Measurements from ENCODE around the gene HSPA1A.

HSPA1A gene

DNA sequence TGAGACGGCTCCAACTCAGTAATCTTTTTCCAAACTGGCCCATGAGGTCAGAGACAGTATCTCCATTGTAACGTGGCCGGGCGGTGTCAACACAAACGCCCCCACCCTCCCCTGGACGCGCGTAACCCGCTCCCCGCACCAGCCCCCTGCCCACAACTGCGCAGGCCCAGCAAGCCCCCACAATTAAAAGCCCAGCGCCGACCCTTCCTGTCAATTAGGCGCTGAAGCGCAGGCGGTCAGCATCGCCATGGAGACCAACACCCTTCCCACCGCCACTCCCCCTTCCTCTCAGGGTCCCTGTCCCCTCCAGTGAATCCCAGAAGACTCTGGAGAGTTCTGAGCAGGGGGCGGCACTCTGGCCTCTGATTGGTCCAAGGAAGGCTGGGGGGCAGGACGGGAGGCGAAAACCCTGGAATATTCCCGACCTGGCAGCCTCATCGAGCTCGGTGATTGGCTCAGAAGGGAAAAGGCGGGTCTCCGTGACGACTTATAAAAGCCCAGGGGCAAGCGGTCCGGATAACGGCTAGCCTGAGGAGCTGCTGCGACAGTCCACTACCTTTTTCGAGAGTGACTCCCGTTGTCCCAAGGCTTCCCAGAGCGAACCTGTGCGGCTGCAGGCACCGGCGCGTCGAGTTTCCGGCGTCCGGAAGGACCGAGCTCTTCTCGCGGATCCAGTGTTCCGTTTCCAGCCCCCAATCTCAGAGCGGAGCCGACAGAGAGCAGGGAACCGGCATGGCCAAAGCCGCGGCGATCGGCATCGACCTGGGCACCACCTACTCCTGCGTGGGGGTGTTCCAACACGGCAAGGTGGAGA is at the start of gene HSPA1A, which contains the start of gene HSPA1L:
Gene HSPA1A (plus strand): TSS at position 519 of the 814 bp plus-strand sequence. CDS start 214 bp downstream, at position 733.
Gene HSPA1L (minus strand): TSS at position 259 of the 814 bp plus-strand sequence. CDS start 3,311 bp downstream, outside the sequence.
- DNase-seq: peak; percentile 51 to 58

GRCh38 chr6:31765559-31765909 is 49.8 kb upstream of the HSPA1A start:
- DNase-seq: no peak

DNA sequence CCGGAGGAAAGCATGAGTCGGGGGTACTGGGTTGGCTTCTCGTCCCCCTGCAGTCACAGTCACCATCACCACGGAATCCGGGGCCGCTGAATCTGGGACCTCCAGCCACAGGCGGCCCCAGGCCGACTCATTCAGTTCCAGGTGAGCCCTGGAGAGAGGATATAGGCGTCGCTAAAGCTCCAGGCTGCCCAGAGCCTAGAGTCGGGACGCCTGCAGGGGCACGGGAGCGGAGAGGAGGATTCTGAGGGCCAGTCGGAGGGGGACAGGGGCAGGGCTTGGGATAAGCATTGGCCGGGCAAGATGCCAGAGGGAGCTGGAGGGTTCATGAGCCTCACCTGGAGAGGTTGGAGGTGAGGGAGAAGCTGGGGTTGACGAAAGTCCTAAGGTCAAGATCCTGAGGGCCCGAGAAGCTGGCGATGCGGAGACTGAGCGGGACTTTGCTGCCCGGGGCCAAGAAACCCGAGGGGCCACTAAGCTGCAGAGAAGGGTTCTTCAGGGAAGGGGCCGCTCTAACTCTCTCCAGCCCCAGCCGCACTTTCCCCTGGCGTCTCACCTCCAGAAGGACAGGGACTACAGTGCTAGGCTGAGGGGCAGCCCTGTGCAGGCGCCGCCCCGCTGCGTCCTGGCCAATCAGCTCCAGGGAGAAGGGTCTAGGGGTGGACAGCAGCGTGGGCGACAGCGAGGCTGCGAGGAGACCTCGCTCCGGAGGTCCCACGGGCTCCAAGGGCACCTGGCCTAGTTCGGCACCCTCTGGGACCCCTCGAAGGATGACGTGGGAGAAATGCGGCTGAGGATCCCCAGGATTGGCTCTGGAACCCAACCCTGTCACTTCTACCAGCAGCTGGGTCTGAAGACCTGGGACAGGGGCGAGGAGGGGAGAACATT is 49.2 kb upstream of the HSPA1A start:
- DNase-seq: no peak

- no peak for DNase-seq
These were observed 48.2 kb upstream of the HSPA1A start for GRCh38 chr6:31767096-31767645.

GRCh38 chr6:31768363-31769257 is 46.7 kb upstream of the HSPA1A start:
- no peak for DNase-seq

DNA sequence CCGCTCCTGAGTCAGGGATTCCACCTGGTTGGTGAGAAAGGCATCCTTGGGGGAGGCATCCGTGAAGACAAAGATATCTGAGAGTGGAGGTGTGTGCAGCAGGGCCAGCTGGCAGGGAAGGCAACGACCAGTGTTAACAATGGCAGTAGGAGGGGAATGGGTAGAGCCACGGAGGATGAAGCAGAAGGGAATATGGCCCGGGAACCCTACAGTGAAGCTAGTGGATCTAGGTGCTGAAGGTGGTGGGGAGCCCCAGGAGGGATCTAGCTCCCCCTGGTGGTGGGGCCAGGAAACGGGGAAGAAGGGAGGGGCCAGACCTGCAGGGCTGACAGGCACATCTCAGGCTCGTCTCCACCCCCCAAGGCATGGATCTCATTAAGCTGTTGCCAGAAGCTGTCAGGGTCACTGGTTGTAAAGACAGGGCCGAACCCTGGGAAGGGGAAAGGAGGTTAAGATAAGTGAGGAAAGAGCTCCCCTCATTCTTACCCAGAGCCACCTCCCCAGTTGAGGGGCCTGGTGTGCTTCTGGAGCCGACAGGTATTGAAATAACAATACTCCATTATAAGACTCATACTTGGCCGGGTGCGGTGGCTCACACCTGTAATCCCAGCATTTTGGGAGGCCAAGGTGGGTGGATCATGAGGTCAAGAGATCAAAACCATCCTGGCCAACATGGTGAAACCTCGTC is 45.5 kb upstream of the HSPA1A start:
- peak; percentile 82 for DNase-seq

- DNase-seq: no peak
These were observed 44.5 kb upstream of the HSPA1A start for GRCh38 chr6:31770860-31771259.

DNA sequence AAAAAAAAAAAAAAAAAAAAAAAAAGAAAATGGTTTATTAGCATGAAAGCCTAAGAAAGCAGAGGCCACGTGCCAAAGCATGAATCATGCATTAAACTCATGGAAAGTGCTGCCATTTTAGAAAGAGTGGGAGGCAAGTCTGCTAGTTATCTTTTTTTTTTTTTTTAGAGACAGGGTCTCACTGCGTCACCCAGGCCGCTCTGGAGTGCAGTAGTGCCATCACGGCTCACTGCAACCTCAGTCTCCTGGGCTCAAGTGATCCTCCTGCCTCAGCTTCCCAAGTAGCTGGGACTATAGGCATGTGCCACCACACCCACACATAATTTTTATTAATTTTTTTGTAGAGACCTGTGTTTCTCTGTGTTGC is 43.4 kb upstream of the HSPA1A start:
- no peak for DNase-seq

DNA sequence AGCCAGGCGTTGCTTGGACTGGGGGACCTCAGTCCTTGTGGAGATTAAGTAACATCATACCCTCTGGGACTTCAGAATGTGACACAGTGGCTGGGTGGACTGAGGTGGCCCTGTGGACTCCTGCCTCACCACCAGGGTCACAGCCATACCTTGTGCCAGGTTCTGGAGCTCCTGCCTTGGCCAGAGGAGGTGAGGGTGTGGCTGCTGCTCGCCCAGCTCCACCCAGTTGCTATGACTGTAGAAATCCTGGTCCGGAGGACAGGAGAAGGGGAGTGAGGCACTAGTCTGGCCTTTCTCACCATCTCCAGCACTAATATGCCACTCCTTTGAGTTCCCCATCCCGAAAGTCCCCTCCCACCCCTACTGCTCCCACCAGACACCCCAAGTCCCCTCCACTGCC is 40.2 kb upstream of the HSPA1A start:
- DNase-seq: no peak

- no peak for DNase-seq
These were observed 39.5 kb upstream of the HSPA1A start for GRCh38 chr6:31775633-31776484.

GRCh38 chr6:31776485-31776988 is 38.8 kb upstream of the HSPA1A start:
- DNase-seq: no peak

DNA sequence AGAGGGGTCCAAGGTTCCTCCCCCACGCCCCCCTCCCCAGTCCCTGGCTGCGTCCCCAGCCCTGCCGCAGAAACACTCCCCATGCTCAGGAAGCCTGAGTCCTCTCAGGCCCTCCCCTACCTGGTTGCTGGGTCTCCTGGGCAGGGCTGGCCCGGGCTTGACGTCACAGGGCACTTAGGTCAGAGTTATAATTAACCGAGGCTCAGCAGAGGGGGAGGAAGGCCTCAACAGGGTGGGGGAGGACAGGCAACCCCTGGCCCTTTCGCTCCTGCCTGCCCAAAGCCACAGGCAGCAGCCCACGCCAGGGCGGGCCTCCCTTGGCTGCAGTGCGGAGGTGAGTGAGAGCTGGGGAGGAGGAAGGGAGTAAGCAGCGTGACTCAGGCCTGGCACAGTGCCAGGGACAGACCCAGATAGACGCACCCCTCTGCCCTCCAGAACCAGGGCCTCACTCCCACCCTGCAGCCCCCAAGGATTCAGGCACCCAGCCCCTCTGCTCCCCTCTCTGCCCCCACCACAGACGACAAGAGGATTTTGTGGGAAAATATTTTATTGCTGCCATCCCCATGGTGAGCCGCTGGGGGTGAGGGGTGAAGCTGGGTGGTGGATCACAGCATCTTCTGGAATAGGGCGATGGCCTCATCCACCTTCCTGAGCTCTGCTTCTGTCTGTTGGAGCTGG is 38.2 kb upstream of the HSPA1A start, which contains the start of gene VWA7:
Gene VWA7 (minus strand): TSS at position 340 of the 678 bp plus-strand sequence. CDS start 549 bp downstream, outside the sequence.
- peak; percentile 63 to 71 for DNase-seq

GRCh38 chr6:31777667-31778050 is 37.7 kb upstream of the HSPA1A start:
- no peak for DNase-seq

- DNase-seq: no peak
These were observed 37.1 kb upstream of the HSPA1A start for GRCh38 chr6:31778193-31778592.

GRCh38 chr6:31778999-31779885 is 36.1 kb upstream of the HSPA1A start:
- no peak for DNase-seq

DNA sequence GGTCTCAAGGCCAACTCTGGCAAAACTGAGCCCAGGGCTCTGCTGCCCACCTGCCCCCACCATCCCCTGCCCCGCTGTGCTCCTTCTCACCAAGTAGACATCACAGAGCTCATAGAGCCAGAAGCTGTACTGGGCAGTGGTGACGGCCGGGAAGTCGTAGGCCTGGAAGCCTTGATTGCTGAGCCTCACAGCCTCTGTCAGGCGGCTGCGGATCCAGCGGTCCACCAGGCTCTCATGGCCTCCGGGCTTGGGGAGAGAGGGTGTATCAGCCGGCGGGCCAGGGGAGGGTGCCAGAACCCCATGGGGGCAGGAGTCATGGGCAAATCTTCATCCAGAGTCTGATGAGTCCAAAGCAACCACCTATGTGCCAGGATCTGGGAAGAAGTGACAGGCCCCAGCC is 35.4 kb upstream of the HSPA1A start:
- no peak for DNase-seq

- DNase-seq: no peak
These were observed 34.7 kb upstream of the HSPA1A start for GRCh38 chr6:31780507-31781243.
